ENCODE measurements around the gene CYFIP2. TPM values are rescaled to one million over a fixed set of nuclear protein-coding genes. Genes with fewer than 3 reads are reported as not detected.

Gene CYFIP2
- total RNA-seq, 1 experiment from 2014 or later = 74.7 TPM

- Histone ChIP-seq H2BK20ac (ENCODE audit: low read depth, low read length, poor library complexity, severe bottlenecking) (no peak overlapping the region), H4K20me1 (ENCODE audit: control insufficient read depth, insufficient read depth, insufficient read length) (no peaks in the 10 kb centered on the region), H2BK120ac (ENCODE audit: low read depth, low read length, poor library complexity, severe bottlenecking) (no peak overlapping the region), H2AK5ac (ENCODE audit: insufficient read length, low read length) (no peak overlapping the region), H3K18ac (ENCODE audit: insufficient read length, low read depth, low read length) (no peak overlapping the region), H3T11ph (ENCODE audit: low read length) (no peak overlapping the region), H3K27me3 (ENCODE audit: insufficient read depth, low read length) (no peaks in the 10 kb centered on the region), H3K27ac (ENCODE audit: insufficient read length, low read depth, low read length) (no peak overlapping the region), H3K4me2 (ENCODE audit: insufficient read depth, insufficient read length, low read length) (no peak overlapping the region), H4K5ac (ENCODE audit: insufficient read length, low read depth, low read length) (no peak overlapping the region), H3K9ac (ENCODE audit: extremely low read depth, insufficient read length, low read length) (no peak overlapping the region), H3K4me1 (ENCODE audit: insufficient read depth, low read length) (no peaks in the 10 kb centered on the region; the same call in 1 of the 2 replicates), H3K23me2 (ENCODE audit: insufficient read length, low read depth, low read length, poor library complexity, severe bottlenecking) (no peaks in the 10 kb centered on the region), H3K79me2 (ENCODE audit: insufficient read depth, low read length) (no peaks in the 10 kb centered on the region), H2AFZ (ENCODE audit: low read length) (no peak overlapping the region), H3K56ac (ENCODE audit: insufficient read length, low read depth, low read length) (no peak overlapping the region), H4K8ac (replicated peaks; ENCODE audit: insufficient read length, low read depth, low read length) (no peak overlapping the region), H2BK12ac (ENCODE audit: insufficient read length, low read depth, low read length) (no peak overlapping the region), H3K23ac (ENCODE audit: insufficient read length, low read depth, low read length) (no peak overlapping the region), H3K14ac (ENCODE audit: insufficient read depth, low read length) (no peak overlapping the region), H3K9me3 (ENCODE audit: control insufficient read depth, low read depth, low read length) (no peaks in the 10 kb centered on the region), H2BK15ac (ENCODE audit: low read depth, low read length) (no peak overlapping the region), H2BK5ac (ENCODE audit: insufficient read length, low read length) (no peak overlapping the region), H3K79me1 (ENCODE audit: insufficient read depth, low read depth, low read length, poor library complexity, severe bottlenecking) (no peaks in the 10 kb centered on the region), H3K4ac (ENCODE audit: low read depth, low read length) (no peak overlapping the region), H4K91ac (ENCODE audit: insufficient read length, low read depth, low read length) (no peak overlapping the region)
- no peak for DNase-seq
- H3K4me3 Mint-ChIP-seq = no peak overlapping the region
- peaks cover 9 to 15% of the 10 kb centered on the region in 2 experiments for H3K4me1 Mint-ChIP-seq
- H3K36me3 Mint-ChIP-seq (ENCODE audit: insufficient read depth in 1 of 3, low read depth in 3 of 3) = peaks cover 0 to 15% (median 6%) of the 10 kb centered on the region in 3 experiments; a peak in 3 of 7 replicates
- H3K9me3 Mint-ChIP-seq = no peaks in the 10 kb centered on the region
- TF ChIP-seq CTCF (conservative IDR thresholded peaks at IDR 0.05) = no peak
- WGBS (ENCODE audit: extremely low coverage, insufficient read length, low lambda C conversion rate) = no CpG with 5 or more reads among the region's 2 CpGs
- H3K27me3 Mint-ChIP-seq (ENCODE audit: low read depth) = no peaks in the 10 kb centered on the region; the same call in 1 of the 2 replicates
- no peak overlapping the region for H3K27ac Mint-ChIP-seq
Observed at GRCh38 chr5:157369507-157369906, 103.6 kb downstream of the CYFIP2 start.
